Activated CD8-positive, alpha-beta T cell treated with anti-CD3 and anti-CD28 coated beads, Interleukin-2, amount 10 ng/mL, durations not matched to agents 7 days and 5 days (primary cell): ENCODE results near the gene ANO4. TPM values are rescaled to one million over a fixed set of nuclear protein-coding genes. Genes with fewer than 3 reads are reported as not detected.
"Not testable (repeated sequence)": the region's sequence is repeated elsewhere in the genome, so short reads cannot be mapped to it uniquely, and the experiment has no call there.

Source experiments
- ATAC-seq: fragments of 150-1000 bp; cut with Tn5 transposase; one replicate; pipeline ENCODE4 v1.10.0; 2021; ENCODE audit warnings: moderate library complexity
- CTCF ChIA-PET: fragments of 350-600 bp; sonication (Branson Sonifier 250); formaldehyde crosslinking; loops from one replicate; lab custom pipeline; 2021; ENCODE audit warnings: antibody characterized with exemption; lab: Charles Lee
- POLR2A ChIA-PET: fragments of 350-600 bp; sonication (Branson Sonifier 250); formaldehyde crosslinking; loops from one replicate; lab custom pipeline; 2021; ENCODE audit warnings: antibody characterized with exemption; lab: Charles Lee
- DNase-seq: peaks from one replicate; pipeline ENCODE4 v3.0.0-alpha.2; 2020
- H3K27ac Mint-ChIP-seq: one replicate; pipeline ENCODE4 v1.8.0; 2021; ENCODE audit warnings: mild to moderate bottlenecking, mixed read lengths
- H3K27me3 Mint-ChIP-seq: one replicate; pipeline ENCODE4 v1.8.0; 2021; ENCODE audit warnings: low read depth, mixed read lengths
- H3K36me3 Mint-ChIP-seq: one replicate; pipeline ENCODE4 v1.8.0; 2021; ENCODE audit warnings: low read depth, mixed read lengths
- H3K4me1 Mint-ChIP-seq: one replicate; pipeline ENCODE4 v1.8.0; 2021; ENCODE audit warnings: low read depth, mixed read lengths
- H3K4me3 Mint-ChIP-seq: one replicate; pipeline ENCODE4 v1.8.0; 2021; ENCODE audit warnings: mild to moderate bottlenecking, mixed read lengths
- H3K9me3 Mint-ChIP-seq: one replicate; pipeline ENCODE4 v1.8.0; 2022; ENCODE audit warnings: mixed read lengths; ENCODE audit not compliant: insufficient read depth
- total RNA-seq, 2 experiments: library from RNA; stranded (reverse); gene quantifications; one replicate each; pipeline ENCODE4 v1.2.3, GENCODE V29; 2021

ANO4 gene
- total RNA-seq, 2 experiments from 2014 or later: not detected

GRCh38 chr12:100932571-100932970, 138.0 kb downstream of the ANO4 start:
- Mint-ChIP-seq H3K36me3 (no peaks in the 10 kb centered on the region), H3K4me3 (no peak overlapping the region), H3K27ac (no peak overlapping the region), H3K9me3 (no peaks in the 10 kb centered on the region), H3K4me1 (no peaks in the 10 kb centered on the region), H3K27me3 (no peaks in the 10 kb centered on the region)
- DNase-seq: no peak
- ATAC-seq: no peak
- ChIA-PET CTCF (no interaction called here), POLR2A (no interaction called here)

GRCh38 chr12:100933531-100933930, 139.0 kb downstream of the ANO4 start:
- ATAC-seq, H3K36me3 Mint-ChIP-seq, H3K27ac Mint-ChIP-seq, POLR2A ChIA-PET, H3K9me3 Mint-ChIP-seq, H3K27me3 Mint-ChIP-seq, H3K4me1 Mint-ChIP-seq, H3K4me3 Mint-ChIP-seq, CTCF ChIA-PET, DNase-seq: not testable (repeated sequence)

GRCh38 chr12:100935929-100936328, 141.4 kb downstream of the ANO4 start:
- no peaks in the 10 kb centered on the region for H3K27me3 Mint-ChIP-seq
- DNase-seq: no peak
- no peaks in the 10 kb centered on the region for H3K36me3 Mint-ChIP-seq
- ChIA-PET CTCF (no interaction called here), POLR2A (no interaction called here)
- H3K9me3 Mint-ChIP-seq: no peaks in the 10 kb centered on the region
- H3K27ac Mint-ChIP-seq: no peak overlapping the region
- no peak overlapping the region for H3K4me3 Mint-ChIP-seq
- no peak for ATAC-seq
- H3K4me1 Mint-ChIP-seq: no peaks in the 10 kb centered on the region

GRCh38 chr12:100936661-100937060, 142.1 kb downstream of the ANO4 start:
- ChIA-PET POLR2A (no interaction called here), CTCF (no interaction called here)
- ATAC-seq: no peak
- no peaks in the 10 kb centered on the region for H3K4me1 Mint-ChIP-seq
- H3K27me3 Mint-ChIP-seq: no peaks in the 10 kb centered on the region
- no peak overlapping the region for H3K4me3 Mint-ChIP-seq
- H3K27ac Mint-ChIP-seq: no peak overlapping the region
- no peaks in the 10 kb centered on the region for H3K36me3 Mint-ChIP-seq
- no peaks in the 10 kb centered on the region for H3K9me3 Mint-ChIP-seq
- DNase-seq: no peak

- no peak overlapping the region for H3K27ac Mint-ChIP-seq
- ATAC-seq (no peak), DNase-seq (no peak)
- H3K9me3 Mint-ChIP-seq: no peaks in the 10 kb centered on the region
- no peaks in the 10 kb centered on the region for H3K27me3 Mint-ChIP-seq
- H3K4me3 Mint-ChIP-seq: no peak overlapping the region
- no peaks in the 10 kb centered on the region for H3K36me3 Mint-ChIP-seq
- ChIA-PET CTCF (no interaction called here), POLR2A (no interaction called here)
- H3K4me1 Mint-ChIP-seq: no peaks in the 10 kb centered on the region
Measured at GRCh38 chr12:100940503-100940902, 145.9 kb downstream of the ANO4 start.

GRCh38 chr12:100942984-100943749, 148.6 kb downstream of the ANO4 start:
- ChIA-PET POLR2A (no interaction called here), CTCF (no interaction called here)
- no peaks in the 10 kb centered on the region for H3K27me3 Mint-ChIP-seq
- ATAC-seq: no peak
- H3K36me3 Mint-ChIP-seq: no peaks in the 10 kb centered on the region
- no peaks in the 10 kb centered on the region for H3K4me1 Mint-ChIP-seq
- no peaks in the 10 kb centered on the region for H3K9me3 Mint-ChIP-seq
- H3K27ac Mint-ChIP-seq: no peak overlapping the region
- DNase-seq: no peak
- H3K4me3 Mint-ChIP-seq: no peak overlapping the region

- no peaks in the 10 kb centered on the region for H3K9me3 Mint-ChIP-seq
- H3K36me3 Mint-ChIP-seq: no peaks in the 10 kb centered on the region
- DNase-seq: no peak
- ChIA-PET POLR2A (no interaction called here), CTCF (no interaction called here)
- no peaks in the 10 kb centered on the region for H3K4me1 Mint-ChIP-seq
- no peak overlapping the region for H3K27ac Mint-ChIP-seq
- no peak overlapping the region for H3K4me3 Mint-ChIP-seq
- ATAC-seq: no peak
- H3K27me3 Mint-ChIP-seq: no peaks in the 10 kb centered on the region
Measured at GRCh38 chr12:100951756-100952155, 157.2 kb downstream of the ANO4 start.

- ATAC-seq (no peak), DNase-seq (no peak)
- no peaks in the 10 kb centered on the region for H3K36me3 Mint-ChIP-seq
- no peak overlapping the region for H3K27ac Mint-ChIP-seq
- no peaks in the 10 kb centered on the region for H3K4me1 Mint-ChIP-seq
- CTCF ChIA-PET: no interaction called here
- H3K27me3 Mint-ChIP-seq: no peaks in the 10 kb centered on the region
- no peak overlapping the region for H3K4me3 Mint-ChIP-seq
- POLR2A ChIA-PET: no interaction called here
- H3K9me3 Mint-ChIP-seq: no peaks in the 10 kb centered on the region
Measured at GRCh38 chr12:100953217-100953616, 158.6 kb downstream of the ANO4 start.

- Mint-ChIP-seq H3K4me3 (no peak overlapping the region), H3K27ac (no peak overlapping the region), H3K36me3 (no peaks in the 10 kb centered on the region), H3K9me3 (no peaks in the 10 kb centered on the region), H3K27me3 (no peaks in the 10 kb centered on the region), H3K4me1 (no peaks in the 10 kb centered on the region)
- DNase-seq (no peak), ATAC-seq (no peak)
- CTCF ChIA-PET: no interaction called here
- POLR2A ChIA-PET: no interaction called here
Measured at GRCh38 chr12:100953677-100954076, 159.1 kb downstream of the ANO4 start.

- no peaks in the 10 kb centered on the region for H3K9me3 Mint-ChIP-seq
- no peak overlapping the region for H3K4me3 Mint-ChIP-seq
- POLR2A ChIA-PET: no interaction called here
- no peaks in the 10 kb centered on the region for H3K27me3 Mint-ChIP-seq
- DNase-seq (no peak), ATAC-seq (no peak)
- H3K27ac Mint-ChIP-seq: no peak overlapping the region
- no peaks in the 10 kb centered on the region for H3K36me3 Mint-ChIP-seq
- no peaks in the 10 kb centered on the region for H3K4me1 Mint-ChIP-seq
- CTCF ChIA-PET: no interaction called here
Measured at GRCh38 chr12:100954118-100954517, 159.5 kb downstream of the ANO4 start.

- H3K9me3 Mint-ChIP-seq: no peaks in the 10 kb centered on the region
- no peak overlapping the region for H3K27ac Mint-ChIP-seq
- ChIA-PET POLR2A (no interaction called here), CTCF (no interaction called here)
- no peak overlapping the region for H3K4me3 Mint-ChIP-seq
- no peaks in the 10 kb centered on the region for H3K27me3 Mint-ChIP-seq
- H3K36me3 Mint-ChIP-seq: no peaks in the 10 kb centered on the region
- DNase-seq (no peak), ATAC-seq (no peak)
- no peaks in the 10 kb centered on the region for H3K4me1 Mint-ChIP-seq
Measured at GRCh38 chr12:100955139-100955538, 160.6 kb downstream of the ANO4 start.

GRCh38 chr12:100956311-100956852, 161.8 kb downstream of the ANO4 start:
- Mint-ChIP-seq H3K27me3 (no peaks in the 10 kb centered on the region), H3K36me3 (no peaks in the 10 kb centered on the region), H3K9me3 (no peaks in the 10 kb centered on the region), H3K27ac (no peak overlapping the region), H3K4me1 (no peaks in the 10 kb centered on the region), H3K4me3 (no peak overlapping the region)
- POLR2A ChIA-PET: no interaction called here
- DNase-seq: no peak
- no peak for ATAC-seq
- CTCF ChIA-PET: no interaction called here

- Mint-ChIP-seq H3K9me3 (no peaks in the 10 kb centered on the region), H3K27ac (no peak overlapping the region), H3K4me1 (no peaks in the 10 kb centered on the region), H3K4me3 (no peak overlapping the region), H3K27me3 (no peaks in the 10 kb centered on the region), H3K36me3 (no peaks in the 10 kb centered on the region)
- ATAC-seq (no peak), DNase-seq (no peak)
- POLR2A ChIA-PET: no interaction called here
- CTCF ChIA-PET: no interaction called here
Measured at GRCh38 chr12:100959481-100959880, 164.9 kb downstream of the ANO4 start.
